Kidney (tissue), 14 donors: ENCODE measurements around the gene PLEKHG3. TPM values are rescaled to one million over a fixed set of nuclear protein-coding genes. Genes with fewer than 3 reads are reported as not detected.

Experiments
- DNase-seq, 5 donors: peaks; one replicate each; pipeline ENCODE4 v3.0.0-alpha.2; 2013 to 2020
- FAIRE-seq: peaks from 2 replicates; lab custom pipeline; 2012; peaks lifted over from hg19 to GRCh38; lab: Jason Lieb, UNC
- H3K27ac ChIP-seq, 2 donors: one replicate each; pipeline ENCODE4 v1.7.0; 2013; ENCODE audit warnings: low read depth in 2 of 2, low read length in 2 of 2, inconsistent platforms in 1 of 2
- H3K27me3 ChIP-seq: one replicate; pipeline ENCODE4 v1.7.1; 2013; ENCODE audit warnings: low read length, inconsistent platforms; ENCODE audit not compliant: control insufficient read depth, insufficient read depth
- H3K36me3 ChIP-seq, 3 donors: one replicate each; pipeline versions ENCODE4 v1.7.0 to v1.7.1; 2013; ENCODE audit warnings: low read length in 3 of 3, control low read depth in 1 of 3, inconsistent platforms in 1 of 3; ENCODE audit not compliant: insufficient read depth in 3 of 3, control insufficient read depth in 2 of 3
- H3K4me1 ChIP-seq, 3 donors: one replicate each; pipeline versions ENCODE4 v1.7.0 to v1.7.1; 2013; ENCODE audit warnings: low read length in 3 of 3, inconsistent platforms in 1 of 3, low read depth in 1 of 3; ENCODE audit not compliant: control insufficient read depth in 2 of 3, insufficient read depth in 2 of 3
- H3K4me3 ChIP-seq, 3 donors: one replicate each; pipeline versions ENCODE4 v1.7.0 to v1.8.1; 2013; ENCODE audit warnings: low read length in 3 of 3, control low read depth in 1 of 3, inconsistent platforms in 1 of 3
- H3K9ac ChIP-seq, 3 donors: one replicate each; pipeline versions ENCODE4 v1.7.0 to v1.7.1; 2013; ENCODE audit warnings: low read length in 3 of 3, control low read depth in 1 of 3, inconsistent platforms in 1 of 3
- H3K9me3 ChIP-seq, 3 donors: one replicate each; pipeline versions ENCODE4 v1.7.0 to v1.7.1; 2013; ENCODE audit warnings: low read length in 3 of 3, control low read depth in 1 of 3, inconsistent platforms in 1 of 3; ENCODE audit not compliant: control insufficient read depth in 2 of 3, insufficient read depth in 1 of 3
- CTCF ChIP-seq: IDR thresholded peaks from 3 replicates; pipeline ENCODE4 v1.5.1; 2012; ENCODE audit warnings: mild to moderate bottlenecking, moderate library complexity, borderline replicate concordance; ENCODE audit not compliant: insufficient read depth; ENCODE audit errors: extremely low read depth
- intact Hi-C: fragments of 100-400 bp; cut with DNase I; formaldehyde crosslinking; loops from one replicate; pipeline ENCODE4 v1.11.1; 2022
- polyA plus RNA-seq: library from polyadenylated mRNA; stranded (reverse); fragments of 350-450 nt; fragmentation: Illumina TruSeq; extraction: RNeasy Lipid Tissue Mini Kit (QIAGEN cat#74804); gene quantifications from one replicate; pipeline ENCODE4 v1.2.3, GENCODE V29; 2014; ENCODE audit warnings: low read depth, low replicate concordance; ENCODE audit not compliant: insufficient read depth
- total RNA-seq: library from RNA; stranded (reverse); fragmentation: NEBNext Ultra II Directional; extraction: Animal tissue kit (Norgen Biotek cat#: 25700); gene quantifications from one replicate; pipeline ENCODE4 v1.2.1, GENCODE V29; 2021
- donor health status: control.
- donor health status: control.
- donor health status: control.
- donor health status: control.
- donor health status: control.
- donor health status: DM: yes; HTN: yes; CAD: no.
- donor health status: Normal renal cell carcinoma (clear cell type).

The PLEKHG3 gene
- total and polyA plus RNA-seq, 2 donors from 2014 or later = 51.9 to 127 TPM

GRCh38 chr14:64768401-64769095 is 64.3 kb downstream of the PLEKHG3 start:
- Histone ChIP-seq H3K9me3 (no peaks in the 10 kb centered on the region), H3K36me3 (no peaks in the 10 kb centered on the region), H3K4me1 (peaks cover 0 to 9% (median 0%) of the 10 kb centered on the region in 3 donors), H3K27ac (no peak overlapping the region), H3K9ac (no peak overlapping the region), H3K4me3 (no peak overlapping the region), H3K27me3 (no peaks in the 10 kb centered on the region)
- no peak for TF ChIP-seq CTCF
- FAIRE-seq = no peak
- no peak for DNase-seq
- intact Hi-C loops = loop anchor here (5.0 kb wide), 1 partner anchor 96 kb away; no protein-coding TSS in a partner anchor

GRCh38 chr14:64769096-64770020 is 65.1 kb downstream of the PLEKHG3 start:
- Histone ChIP-seq H3K36me3 (no peaks in the 10 kb centered on the region), H3K9me3 (no peaks in the 10 kb centered on the region), H3K4me1 (peaks cover 0 to 4% (median 0%) of the 10 kb centered on the region in 3 donors), H3K27me3 (no peaks in the 10 kb centered on the region), H3K4me3 (no peak overlapping the region), H3K27ac (no peak overlapping the region), H3K9ac (no peak overlapping the region)
- FAIRE-seq (no peak), DNase-seq (no peak)
- intact Hi-C loops = loop anchor here (5.0 kb wide), 1 partner anchor 97 kb away; no protein-coding TSS in a partner anchor
- TF ChIP-seq CTCF = no peak

- no peaks in the 10 kb centered on the region for H3K27me3 ChIP-seq
- FAIRE-seq (no peak), DNase-seq (no peak)
- TF ChIP-seq CTCF = no peak
- H3K9ac ChIP-seq = no peak overlapping the region
- intact Hi-C loops = no loop called here
- H3K9me3 ChIP-seq = no peaks in the 10 kb centered on the region
- no peak overlapping the region for H3K4me3 ChIP-seq
- no peaks in the 10 kb centered on the region for H3K36me3 ChIP-seq
- H3K4me1 ChIP-seq = no peaks in the 10 kb centered on the region
- no peak overlapping the region for H3K27ac ChIP-seq
Observed at GRCh38 chr14:64770751-64771150, 66.5 kb downstream of the PLEKHG3 start.
